SK-N-SH (cell line): ENCODE measurements around the gene RFXANK. TPM values are rescaled to one million over a fixed set of nuclear protein-coding genes. Genes with fewer than 3 reads are reported as not detected.
A peak's percentile ranks its signal among the peaks of the same experiment; 100 is the strongest.

Source experiments
- CTCF ChIA-PET: fragments of 300-600, 350-600 bp; formaldehyde crosslinking; extraction: SDS; loops from one replicate; lab custom pipeline; 2021; lab: Yijun Ruan, JAX
- POLR2A ChIA-PET: fragments of 350-600 bp; sonication (Branson Sonifier 250); formaldehyde crosslinking; extraction: SDS; loops from one replicate; lab custom pipeline; 2020; ENCODE audit warnings: antibody characterized with exemption, inconsistent platforms; lab: Yijun Ruan, JAX
- DNase-seq: peaks from one replicate; pipeline ENCODE4 v3.0.0; 2012
- H2AFZ ChIP-seq: fragments of 200-600 bp; sonication (generic); 2 replicates; pipeline ENCODE4 v1.8.1; 2016; ENCODE audit warnings: antibody characterized with exemption, mild to moderate bottlenecking, low read depth
- H3F3A ChIP-seq: fragments of 200-600 bp; sonication (generic); replicated peaks from 2 replicates; pipeline ENCODE3; 2016; ENCODE audit warnings: antibody characterized with exemption, mild to moderate bottlenecking; ENCODE audit not compliant: insufficient read depth
- H3K27ac ChIP-seq, 2 experiments: fragments of 200-500 bp in 1 of 2; fragments of 200-600 bp in 1 of 2; sonication (Bioruptor generic) in 1 of 2; sonication (generic), shearing (Covaris generic) in 1 of 2; 2 replicates each; pipeline versions ENCODE4 v1.5.1 to v1.6.1; 2014 to 2016; ENCODE audit warnings: low read depth in 2 of 2, inconsistent platforms in 1 of 2, low read length in 1 of 2, mild to moderate bottlenecking in 1 of 2, mixed read lengths in 1 of 2
- H3K27me3 ChIP-seq: fragments of 200-600 bp; sonication (generic), shearing (Covaris generic); 2 replicates; pipeline ENCODE4 v1.6.1; 2016; ENCODE audit warnings: mixed run types; ENCODE audit not compliant: insufficient read depth
- H3K36me3 ChIP-seq, 2 experiments: fragments of 200-500 bp in 1 of 2; fragments of 200-600 bp in 1 of 2; sonication (Bioruptor generic) in 1 of 2; sonication (generic) in 1 of 2; replicated peaks in 1 of 2; 2 replicates each; pipeline versions ENCODE3 to v1.5.1; 2014 to 2016; ENCODE audit warnings: low read length in 1 of 2, mild to moderate bottlenecking in 1 of 2; ENCODE audit not compliant: insufficient read depth in 2 of 2, control insufficient read depth in 1 of 2
- H3K4me1 ChIP-seq, 2 experiments: fragments of 200-500 bp in 1 of 2; fragments of 200-600 bp in 1 of 2; sonication (Bioruptor generic) in 1 of 2; sonication (generic), shearing (Covaris generic) in 1 of 2; 2 replicates each; pipeline versions ENCODE4 v1.5.1 to v1.6.1; 2014 to 2016; ENCODE audit warnings: low read depth in 1 of 2, low read length in 1 of 2, mixed run types in 1 of 2; ENCODE audit not compliant: insufficient read depth in 2 of 2, control insufficient read depth in 1 of 2
- H3K4me2 ChIP-seq: fragments of 200-600 bp; sonication (generic), shearing (Covaris generic); 2 replicates; pipeline ENCODE4 v1.6.1; 2017; ENCODE audit warnings: mixed run types
- H3K4me3 ChIP-seq, 2 experiments: fragments of 200-500 bp in 1 of 2; fragments of 200-600 bp in 1 of 2; sonication (Bioruptor generic) in 1 of 2; sonication (generic), shearing (Covaris generic) in 1 of 2; 2 replicates each; pipeline versions ENCODE4 v1.5.1 to v1.8.1; 2014 to 2016; ENCODE audit warnings: low read depth in 2 of 2, inconsistent platforms in 1 of 2, low read length in 1 of 2, mild to moderate bottlenecking in 1 of 2, mixed read lengths in 1 of 2, moderate library complexity in 1 of 2
- H3K79me2 ChIP-seq: fragments of 200-600 bp; sonication (generic); 2 replicates; pipeline ENCODE4 v1.8.1; 2017; ENCODE audit warnings: mild to moderate bottlenecking; ENCODE audit not compliant: insufficient read depth
- H3K9ac ChIP-seq: fragments of 200-600 bp; sonication (generic); 2 replicates; pipeline ENCODE4 v1.6.1; 2017; ENCODE audit warnings: mixed run types
- H3K9me2 ChIP-seq: fragments of 200-600 bp; sonication (generic); 2 replicates; pipeline ENCODE4 v1.6.1; 2017; ENCODE audit warnings: mixed run types
- H3K9me3 ChIP-seq: fragments of 200-600 bp; sonication (generic); 2 replicates; pipeline ENCODE4 v1.6.1; 2017; ENCODE audit warnings: mixed run types, mild to moderate bottlenecking, moderate library complexity
- H4K20me1 ChIP-seq: fragments of 200-600 bp; sonication (generic); 2 replicates; pipeline ENCODE4 v1.6.1; 2017; ENCODE audit warnings: mild to moderate bottlenecking, mixed run types; ENCODE audit not compliant: insufficient read depth
- CHD2 ChIP-seq: fragments of 150-350 bp; IDR thresholded peaks from 2 replicates; pipeline ENCODE4 v1.6.1; 2018; ENCODE audit warnings: low read length; ENCODE audit not compliant: partially characterized antibody
- ELF1 ChIP-seq: IDR thresholded peaks from 2 replicates; pipeline ENCODE4 v1.4.0; 2012
- FOSL2 ChIP-seq: IDR thresholded peaks from 2 replicates; pipeline ENCODE4 v1.4.0; 2012; ENCODE audit warnings: low read depth, mild to moderate bottlenecking, moderate library complexity, borderline replicate concordance
- JUND ChIP-seq: IDR thresholded peaks from 2 replicates; pipeline ENCODE4 v1.4.0; 2012
- MEF2A ChIP-seq: IDR thresholded peaks from 2 replicates; pipeline ENCODE4 v1.4.0; 2012; ENCODE audit warnings: low read depth, borderline replicate concordance
- NRF1 ChIP-seq: IDR thresholded peaks from 2 replicates; pipeline ENCODE4 v1.6.1; 2012; ENCODE audit warnings: low read depth, mild to moderate bottlenecking, low read length
- POLR2AphosphoS5 ChIP-seq: IDR thresholded peaks from 2 replicates; pipeline ENCODE4 v1.6.1; 2012; ENCODE audit warnings: low read depth, low read length
- SIN3A ChIP-seq: IDR thresholded peaks from 2 replicates; pipeline ENCODE4 v1.6.1; 2012; ENCODE audit warnings: low read depth, mild to moderate bottlenecking, low read length, moderate library complexity, borderline replicate concordance
- TAF1 ChIP-seq: IDR thresholded peaks from 2 replicates; pipeline ENCODE4 v1.6.1; 2012; ENCODE audit warnings: low read depth, mild to moderate bottlenecking, low read length, moderate library complexity, borderline replicate concordance
- TEAD4 ChIP-seq: IDR thresholded peaks from 2 replicates; pipeline ENCODE4 v1.4.0; 2012; ENCODE audit warnings: mild to moderate bottlenecking, borderline replicate concordance; ENCODE audit not compliant: insufficient read depth
- WGBS: methylation state at CpG from one replicate; pipeline ENCODE4 v1.1.6; 2017; ENCODE audit warnings: low lambda C conversion rate; 5-methylcytosine and 5-hydroxymethylcytosine counted together
- polyA plus RNA-seq, 3 experiments: library from polyadenylated mRNA; depleted of rRNA; stranded (reverse); fragments of >200 nt; gene quantifications; 2 replicates each; pipeline ENCODE4 v1.2.3, GENCODE V29; 2012
- TF ChIP-seq, protein P1 (sequence below): IDR thresholded peaks from 2 replicates; pipeline ENCODE4 v1.6.1; 2012; ENCODE audit warnings: mild to moderate bottlenecking, low read depth, low read length, moderate library complexity
- TF ChIP-seq, protein P2 (sequence below): IDR thresholded peaks from 2 replicates; pipeline ENCODE4 v1.4.0; 2012; ENCODE audit warnings: low read depth, borderline replicate concordance

Gene RFXANK
- polyA plus RNA-seq, 1 of the 3 experiments (the other 2 are of a cell fraction): 117 TPM

DNA sequence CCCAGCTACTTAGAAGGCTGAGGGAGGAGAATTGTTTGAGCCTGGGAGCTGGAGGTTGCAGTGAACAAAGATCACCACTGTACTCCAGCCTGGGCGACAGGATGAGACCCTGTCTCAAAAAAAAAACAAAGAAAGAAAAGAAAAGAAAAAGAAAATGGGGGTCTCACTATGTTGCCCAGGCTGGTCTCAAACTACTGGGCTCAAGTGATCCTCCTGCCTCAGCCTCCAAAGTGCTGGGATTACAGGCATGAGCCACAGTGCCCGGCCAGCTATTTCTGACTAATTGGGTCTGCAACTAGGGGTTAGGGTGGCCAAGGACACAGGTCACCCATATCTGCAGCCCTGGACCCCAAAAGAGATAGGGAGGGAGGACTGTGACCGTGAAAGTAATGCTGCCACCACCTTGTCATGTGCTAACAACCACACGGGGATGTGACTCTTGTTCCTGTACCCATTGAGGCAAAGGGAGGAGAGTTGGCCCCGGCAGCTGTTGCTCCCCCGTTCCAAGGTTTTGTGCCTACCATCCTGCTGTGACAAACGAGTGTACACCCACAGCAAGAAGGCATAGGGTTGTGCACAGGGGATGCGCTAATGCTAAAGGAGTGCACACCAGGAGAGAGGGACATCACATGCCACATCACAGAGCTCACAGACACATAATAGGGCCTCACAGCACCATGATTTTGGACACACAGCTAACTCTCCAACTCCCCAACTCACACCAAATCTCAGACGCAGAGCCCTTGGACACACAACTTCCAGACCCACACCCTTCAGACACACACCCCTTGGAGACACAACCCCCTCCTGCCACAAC is 22.6 kb upstream of the RFXANK start:
- H3K79me2 ChIP-seq: no peaks in the 10 kb centered on the region
- no peak overlapping the region for H3K4me2 ChIP-seq
- no peaks in the 10 kb centered on the region for H3K9me3 ChIP-seq
- 91% methylated on average over 9 of the region's 9 CpGs for WGBS
- CTCF ChIA-PET: interaction anchor here (1.1 to 10.6 kb wide), 5 partner anchors 21 to 173 kb away, joined by 3 to 99 read pairs (median 4); no protein-coding TSS in a partner anchor
- H3K9ac ChIP-seq: no peak overlapping the region
- H3K9me2 ChIP-seq: no peaks in the 10 kb centered on the region
- no peaks in the 10 kb centered on the region for H3K36me3 ChIP-seq
- no peak for DNase-seq
- peaks cover 0 to 2% of the 10 kb centered on the region in 2 experiments; a peak in 2 of 4 replicates for H3K4me1 ChIP-seq
- no peaks in the 10 kb centered on the region for H3K27me3 ChIP-seq
- TF ChIP-seq SIN3A (no peak), CHD2 (no peak), NRF1 (no peak), MEF2A (no peak), JUND (no peak), FOSL2 (no peak), TEAD4 (no peak), TAF1 (no peak), POLR2AphosphoS5 (no peak), ELF1 (no peak)
- TF ChIP-seq, protein P1, sequence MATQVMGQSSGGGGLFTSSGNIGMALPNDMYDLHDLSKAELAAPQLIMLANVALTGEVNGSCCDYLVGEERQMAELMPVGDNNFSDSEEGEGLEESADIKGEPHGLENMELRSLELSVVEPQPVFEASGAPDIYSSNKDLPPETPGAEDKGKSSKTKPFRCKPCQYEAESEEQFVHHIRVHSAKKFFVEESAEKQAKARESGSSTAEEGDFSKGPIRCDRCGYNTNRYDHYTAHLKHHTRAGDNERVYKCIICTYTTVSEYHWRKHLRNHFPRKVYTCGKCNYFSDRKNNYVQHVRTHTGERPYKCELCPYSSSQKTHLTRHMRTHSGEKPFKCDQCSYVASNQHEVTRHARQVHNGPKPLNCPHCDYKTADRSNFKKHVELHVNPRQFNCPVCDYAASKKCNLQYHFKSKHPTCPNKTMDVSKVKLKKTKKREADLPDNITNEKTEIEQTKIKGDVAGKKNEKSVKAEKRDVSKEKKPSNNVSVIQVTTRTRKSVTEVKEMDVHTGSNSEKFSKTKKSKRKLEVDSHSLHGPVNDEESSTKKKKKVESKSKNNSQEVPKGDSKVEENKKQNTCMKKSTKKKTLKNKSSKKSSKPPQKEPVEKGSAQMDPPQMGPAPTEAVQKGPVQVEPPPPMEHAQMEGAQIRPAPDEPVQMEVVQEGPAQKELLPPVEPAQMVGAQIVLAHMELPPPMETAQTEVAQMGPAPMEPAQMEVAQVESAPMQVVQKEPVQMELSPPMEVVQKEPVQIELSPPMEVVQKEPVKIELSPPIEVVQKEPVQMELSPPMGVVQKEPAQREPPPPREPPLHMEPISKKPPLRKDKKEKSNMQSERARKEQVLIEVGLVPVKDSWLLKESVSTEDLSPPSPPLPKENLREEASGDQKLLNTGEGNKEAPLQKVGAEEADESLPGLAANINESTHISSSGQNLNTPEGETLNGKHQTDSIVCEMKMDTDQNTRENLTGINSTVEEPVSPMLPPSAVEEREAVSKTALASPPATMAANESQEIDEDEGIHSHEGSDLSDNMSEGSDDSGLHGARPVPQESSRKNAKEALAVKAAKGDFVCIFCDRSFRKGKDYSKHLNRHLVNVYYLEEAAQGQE: no peak
- TF ChIP-seq, protein P2, sequence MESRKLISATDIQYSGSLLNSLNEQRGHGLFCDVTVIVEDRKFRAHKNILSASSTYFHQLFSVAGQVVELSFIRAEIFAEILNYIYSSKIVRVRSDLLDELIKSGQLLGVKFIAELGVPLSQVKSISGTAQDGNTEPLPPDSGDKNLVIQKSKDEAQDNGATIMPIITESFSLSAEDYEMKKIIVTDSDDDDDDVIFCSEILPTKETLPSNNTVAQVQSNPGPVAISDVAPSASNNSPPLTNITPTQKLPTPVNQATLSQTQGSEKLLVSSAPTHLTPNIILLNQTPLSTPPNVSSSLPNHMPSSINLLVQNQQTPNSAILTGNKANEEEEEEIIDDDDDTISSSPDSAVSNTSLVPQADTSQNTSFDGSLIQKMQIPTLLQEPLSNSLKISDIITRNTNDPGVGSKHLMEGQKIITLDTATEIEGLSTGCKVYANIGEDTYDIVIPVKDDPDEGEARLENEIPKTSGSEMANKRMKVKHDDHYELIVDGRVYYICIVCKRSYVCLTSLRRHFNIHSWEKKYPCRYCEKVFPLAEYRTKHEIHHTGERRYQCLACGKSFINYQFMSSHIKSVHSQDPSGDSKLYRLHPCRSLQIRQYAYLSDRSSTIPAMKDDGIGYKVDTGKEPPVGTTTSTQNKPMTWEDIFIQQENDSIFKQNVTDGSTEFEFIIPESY: no peak
- POLR2A ChIA-PET: no interaction called here
- no peak overlapping the region for H2AFZ ChIP-seq
- H3K4me3 ChIP-seq: peak overlapping the region in 1 of 2 experiments; percentile 21; a peak in 1 of 4 replicates
- H3K27ac ChIP-seq: no peak overlapping the region
- H3F3A ChIP-seq: no peaks in the 10 kb centered on the region
- H4K20me1 ChIP-seq: no peaks in the 10 kb centered on the region
